DMS153 treated with DMSO at 0.1 percent for 48 hours (cell line): ENCODE results near the gene TMEM51.

Source experiments
- DNase-seq: peaks from one replicate; lab custom pipeline; 2025; ENCODE audit not compliant: unreplicated experiment; lab: John Stamatoyannopoulos, UW

Gene TMEM51

GRCh38 chr1:15264769-15265168 lies 111.2 kb downstream of the TMEM51 start:
- DNase-seq, result no peak
